GM12873 (cell line): Measurements from ENCODE around the gene BCAR3.

Experiments
- TF ChIP-seq, protein P1 (sequence below): IDR thresholded peaks from 2 replicates; pipeline ENCODE4 v1.5.1; 2012; ENCODE audit warnings: low read depth, mild to moderate bottlenecking, moderate library complexity, low read length, control low read depth; ENCODE audit not compliant: insufficient read depth; ENCODE audit errors: missing control alignments

Gene BCAR3

DNA sequence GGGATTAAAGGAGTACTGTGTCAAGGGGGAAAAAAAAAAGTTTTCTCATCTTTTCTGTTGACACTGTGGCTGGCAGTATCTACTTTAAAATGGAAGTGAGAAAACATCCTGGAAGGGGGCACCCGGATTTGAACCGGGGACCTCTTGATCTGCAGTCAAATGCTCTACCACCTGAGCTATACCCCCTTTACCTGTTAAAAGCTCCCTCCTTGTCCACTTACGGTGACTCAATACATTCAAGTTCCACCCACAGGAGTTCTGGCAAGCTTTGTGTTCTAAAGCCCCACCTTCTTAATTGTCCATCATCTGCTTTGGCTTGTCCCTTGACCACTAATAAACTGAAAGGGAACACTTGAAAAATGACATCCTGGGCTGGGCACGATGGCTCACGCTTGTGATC, 165.5 kb downstream of the BCAR3 start:
- TF ChIP-seq, protein P1, sequence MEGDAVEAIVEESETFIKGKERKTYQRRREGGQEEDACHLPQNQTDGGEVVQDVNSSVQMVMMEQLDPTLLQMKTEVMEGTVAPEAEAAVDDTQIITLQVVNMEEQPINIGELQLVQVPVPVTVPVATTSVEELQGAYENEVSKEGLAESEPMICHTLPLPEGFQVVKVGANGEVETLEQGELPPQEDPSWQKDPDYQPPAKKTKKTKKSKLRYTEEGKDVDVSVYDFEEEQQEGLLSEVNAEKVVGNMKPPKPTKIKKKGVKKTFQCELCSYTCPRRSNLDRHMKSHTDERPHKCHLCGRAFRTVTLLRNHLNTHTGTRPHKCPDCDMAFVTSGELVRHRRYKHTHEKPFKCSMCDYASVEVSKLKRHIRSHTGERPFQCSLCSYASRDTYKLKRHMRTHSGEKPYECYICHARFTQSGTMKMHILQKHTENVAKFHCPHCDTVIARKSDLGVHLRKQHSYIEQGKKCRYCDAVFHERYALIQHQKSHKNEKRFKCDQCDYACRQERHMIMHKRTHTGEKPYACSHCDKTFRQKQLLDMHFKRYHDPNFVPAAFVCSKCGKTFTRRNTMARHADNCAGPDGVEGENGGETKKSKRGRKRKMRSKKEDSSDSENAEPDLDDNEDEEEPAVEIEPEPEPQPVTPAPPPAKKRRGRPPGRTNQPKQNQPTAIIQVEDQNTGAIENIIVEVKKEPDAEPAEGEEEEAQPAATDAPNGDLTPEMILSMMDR = no peak
